SH-SY5Y (cell line): ENCODE measurements around the gene RIMS3.

Experiments
- GATA2 ChIP-seq: IDR thresholded peaks from 2 replicates; pipeline ENCODE4 v1.6.1; 2011; ENCODE audit warnings: mild to moderate bottlenecking, low read depth, low read length
- GATA3 ChIP-seq: IDR thresholded peaks from 2 replicates; pipeline ENCODE4 v1.6.1; 2011; ENCODE audit warnings: low read depth, mild to moderate bottlenecking, low read length, moderate library complexity

Gene RIMS3

DNA sequence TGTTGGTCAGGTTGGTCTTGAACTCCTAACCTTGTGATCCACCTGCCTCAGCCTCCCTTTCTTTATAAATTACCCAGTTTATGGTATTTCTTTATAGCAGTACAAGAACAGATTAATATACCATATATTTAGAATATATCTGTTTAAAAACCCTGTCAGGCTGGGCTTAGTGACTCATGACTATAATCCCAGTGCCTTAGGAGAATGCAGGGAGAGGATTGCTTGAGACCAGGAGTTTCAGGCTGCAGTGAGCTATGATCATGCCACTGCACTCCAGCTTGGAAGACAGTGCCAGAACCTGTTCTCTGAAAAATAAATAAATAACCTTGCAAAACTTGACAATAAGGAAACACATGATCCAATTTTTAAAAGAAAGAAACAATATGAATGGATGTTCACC, 90.1 kb downstream of the RIMS3 start:
- TF ChIP-seq GATA3 (no peak), GATA2 (no peak)
